CD4-positive, alpha-beta T cell treated with Interleukin-4 for 1 hour (primary cell): Measurements from ENCODE around the gene SCEL.
A peak's percentile ranks its signal among the peaks of the same experiment; 100 is the strongest.

ENCODE experiments used
- DNase-seq, 2 donors: peaks; one replicate each; pipeline ENCODE4 v3.0.0-alpha.2; 2020 to 2022

The SCEL gene

GRCh38 chr13:77522444-77522843 lies 13.1 kb upstream of the SCEL start:
- DNase-seq: no peak

GRCh38 chr13:77523386-77523785 lies 12.1 kb upstream of the SCEL start:
- DNase-seq: no peak

GRCh38 chr13:77523834-77524728 lies 11.4 kb upstream of the SCEL start:
- no peak for DNase-seq

GRCh38 chr13:77528414-77528813 lies 7.1 kb upstream of the SCEL start:
- no peak for DNase-seq

GRCh38 chr13:77528834-77529500 lies 6.5 kb upstream of the SCEL start:
- DNase-seq: no peak

- DNase-seq: no peak
Measured at GRCh38 chr13:77529501-77529840, 6.0 kb upstream of the SCEL start.

GRCh38 chr13:77530875-77531274 lies 4.6 kb upstream of the SCEL start:
- DNase-seq: no peak

- DNase-seq: no peak
Measured at GRCh38 chr13:77532983-77533382, 2.5 kb upstream of the SCEL start.

GRCh38 chr13:77533875-77534788 lies 1.4 kb upstream of the SCEL start:
- no peak for DNase-seq

GRCh38 chr13:77536358-77536757 lies 852 bp downstream of the SCEL start:
- no peak for DNase-seq

- DNase-seq: no peak
Measured at GRCh38 chr13:77537289-77537919, 1.9 kb downstream of the SCEL start.

GRCh38 chr13:77543711-77544110 lies 8.2 kb downstream of the SCEL start:
- DNase-seq: no peak

- no peak for DNase-seq
Measured at GRCh38 chr13:77544355-77544754, 8.8 kb downstream of the SCEL start.

- no peak for DNase-seq
Measured at GRCh38 chr13:77544758-77545338, 9.3 kb downstream of the SCEL start.

- DNase-seq: no peak
Measured at GRCh38 chr13:77545626-77546412, 10.3 kb downstream of the SCEL start.

- DNase-seq: no peak
Measured at GRCh38 chr13:77548095-77548494, 12.6 kb downstream of the SCEL start.

GRCh38 chr13:77548594-77548993 lies 13.1 kb downstream of the SCEL start:
- no peak for DNase-seq

GRCh38 chr13:77554069-77554468 lies 18.6 kb downstream of the SCEL start:
- DNase-seq: no peak

GRCh38 chr13:77555246-77555645 lies 19.7 kb downstream of the SCEL start:
- no peak for DNase-seq

- no peak for DNase-seq
Measured at GRCh38 chr13:77558016-77558415, 22.5 kb downstream of the SCEL start.

- no peak for DNase-seq
Measured at GRCh38 chr13:77563111-77563510, 27.6 kb downstream of the SCEL start.

- DNase-seq: peak in 1 of 2 donors; percentile 8
Measured at GRCh38 chr13:77565635-77566034, 30.1 kb downstream of the SCEL start.
